HG03558 (cell line): ENCODE results near the gene RIPK4.
"Not testable (repeated sequence)": the region's sequence is repeated elsewhere in the genome, so short reads cannot be mapped to it uniquely, and the experiment has no call there.

ENCODE experiments used
- ATAC-seq: cut with Tn5 transposase; IDR thresholded peaks from one replicate; pipeline ENCODE4 v1.9.1; 2021; ENCODE audit warnings: moderate number of reproducible peaks; ENCODE audit not compliant: unreplicated experiment; ENCODE audit errors: extremely low read depth

Gene RIPK4

DNA sequence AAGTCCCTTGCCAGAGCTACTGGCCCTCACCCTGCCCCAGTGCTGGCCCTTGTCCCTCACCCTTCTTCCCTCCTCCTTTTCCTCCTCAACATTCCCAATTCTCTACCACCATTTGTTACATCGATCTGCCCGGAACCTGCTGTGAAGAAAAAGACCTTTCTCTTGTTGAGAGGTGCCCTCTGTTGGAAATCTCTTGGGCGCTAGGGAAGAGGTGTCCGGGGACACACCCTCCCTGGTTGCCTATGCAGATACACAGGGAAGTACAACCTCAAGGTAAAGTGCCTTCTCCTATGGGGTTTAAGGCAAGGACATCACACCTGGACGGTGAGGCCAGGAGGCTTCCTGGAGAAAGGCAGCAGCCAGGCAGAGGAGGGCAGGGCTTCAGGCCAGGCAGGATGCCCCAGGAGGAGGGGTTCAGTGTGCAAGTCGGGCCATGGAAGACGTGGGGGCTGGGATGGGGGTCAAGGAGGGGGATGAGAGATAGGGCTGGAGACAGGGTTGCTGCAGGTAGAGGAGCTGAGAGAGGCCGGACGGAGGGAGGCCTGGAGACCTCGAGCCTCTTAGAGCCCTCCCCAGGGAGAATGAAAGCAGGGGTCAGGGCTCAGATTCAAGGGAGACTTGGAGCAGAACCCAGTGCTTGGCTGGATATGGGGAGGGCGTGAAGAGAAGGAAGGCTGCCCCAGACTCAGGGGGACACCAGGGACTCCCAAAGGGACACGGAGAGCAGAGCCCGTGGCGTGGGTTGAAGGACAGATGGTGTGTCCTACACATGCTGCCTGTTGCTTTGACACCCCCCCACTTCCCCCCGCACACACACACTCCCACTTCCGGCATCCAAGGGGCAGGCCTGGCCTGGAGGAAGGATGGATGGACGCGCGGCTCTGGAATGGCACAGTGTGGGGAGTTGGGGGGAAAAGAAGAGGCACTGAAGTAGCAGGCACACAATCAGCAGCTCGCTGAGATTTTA, 44.5 kb downstream of the RIPK4 start:
- ATAC-seq: no peak

- ATAC-seq: no peak
Observed at GRCh38 chr21:41720250-41720649, 46.6 kb downstream of the RIPK4 start.

GRCh38 chr21:41719691-41720090, 47.2 kb downstream of the RIPK4 start:
- no peak for ATAC-seq

- no peak for ATAC-seq
Observed at GRCh38 chr21:41717573-41718330, 49.1 kb downstream of the RIPK4 start.

- ATAC-seq: no peak
Observed at GRCh38 chr21:41716751-41717150, 50.1 kb downstream of the RIPK4 start.

DNA sequence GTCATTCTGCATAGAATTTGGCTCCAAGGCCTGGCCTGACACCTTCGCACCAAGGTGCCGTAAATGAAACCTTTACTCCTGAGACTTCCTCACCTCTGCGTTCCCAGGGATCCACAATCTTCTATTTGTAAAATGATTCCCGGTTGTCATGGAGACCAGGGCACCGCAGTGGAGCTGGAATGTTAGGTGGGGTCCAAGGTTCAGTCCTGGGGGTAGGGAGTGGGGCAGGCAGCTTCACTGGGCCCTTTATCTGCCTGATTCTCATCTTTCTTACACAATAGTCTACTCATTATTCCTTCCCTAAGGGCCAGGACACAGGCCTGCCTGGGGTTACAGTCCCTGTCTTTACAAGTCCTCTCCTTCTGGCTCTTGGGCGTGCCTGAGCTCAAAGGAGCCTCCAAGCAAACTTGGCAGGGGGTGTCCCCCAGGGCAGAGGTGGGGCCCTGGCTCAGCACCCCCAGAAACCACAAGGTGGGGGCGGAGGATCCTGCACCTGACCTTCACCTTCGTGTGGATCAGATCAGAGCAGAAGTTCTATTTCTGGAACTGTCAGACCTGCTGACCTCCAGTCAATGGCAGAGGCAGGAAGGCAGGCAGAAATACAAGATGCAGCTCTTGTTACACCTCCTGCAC, 51.1 kb downstream of the RIPK4 start:
- no peak for ATAC-seq

GRCh38 chr21:41714299-41714865, 52.5 kb downstream of the RIPK4 start:
- ATAC-seq: not testable (repeated sequence)

GRCh38 chr21:41713495-41714281, 53.2 kb downstream of the RIPK4 start:
- no peak for ATAC-seq

DNA sequence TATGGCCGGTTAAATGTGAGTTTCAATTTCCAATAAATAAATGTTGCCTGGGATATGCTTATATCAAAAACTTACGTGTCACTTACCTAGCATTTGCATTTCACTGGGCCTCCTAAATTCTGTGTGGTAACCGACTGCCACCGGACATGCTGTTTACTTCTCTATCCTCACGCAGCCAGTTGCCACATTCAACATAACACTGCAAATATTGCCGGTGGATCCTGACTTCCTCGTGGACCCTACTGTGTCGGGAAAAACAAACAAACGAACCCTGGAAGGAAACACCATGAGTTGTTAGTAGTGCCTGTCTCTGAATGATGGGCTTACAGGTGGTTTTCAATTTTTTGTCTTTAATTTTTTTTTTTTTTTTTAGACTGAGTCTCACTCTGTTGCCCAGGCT, 54.1 kb downstream of the RIPK4 start:
- no peak for ATAC-seq

GRCh38 chr21:41712201-41712600, 54.7 kb downstream of the RIPK4 start:
- no peak for ATAC-seq

- no peak for ATAC-seq
Observed at GRCh38 chr21:41711416-41712007, 55.3 kb downstream of the RIPK4 start.

DNA sequence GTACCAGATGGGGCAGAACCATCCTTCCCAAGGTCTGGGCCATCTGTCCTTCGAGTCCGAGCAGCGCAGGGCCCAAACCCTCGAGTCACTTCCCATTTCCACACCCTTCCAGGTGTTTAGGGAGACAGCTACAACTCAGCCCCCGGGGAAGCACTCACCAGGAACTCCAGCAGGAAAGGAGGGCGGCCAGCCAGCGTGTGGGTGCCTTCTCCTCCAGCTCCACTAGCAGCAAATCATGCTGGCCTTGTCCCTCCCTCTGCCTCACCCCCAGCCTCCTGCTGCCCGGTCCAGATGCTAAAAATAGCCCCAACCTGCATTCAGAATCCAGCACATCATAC, 56.1 kb downstream of the RIPK4 start:
- no peak for ATAC-seq

DNA sequence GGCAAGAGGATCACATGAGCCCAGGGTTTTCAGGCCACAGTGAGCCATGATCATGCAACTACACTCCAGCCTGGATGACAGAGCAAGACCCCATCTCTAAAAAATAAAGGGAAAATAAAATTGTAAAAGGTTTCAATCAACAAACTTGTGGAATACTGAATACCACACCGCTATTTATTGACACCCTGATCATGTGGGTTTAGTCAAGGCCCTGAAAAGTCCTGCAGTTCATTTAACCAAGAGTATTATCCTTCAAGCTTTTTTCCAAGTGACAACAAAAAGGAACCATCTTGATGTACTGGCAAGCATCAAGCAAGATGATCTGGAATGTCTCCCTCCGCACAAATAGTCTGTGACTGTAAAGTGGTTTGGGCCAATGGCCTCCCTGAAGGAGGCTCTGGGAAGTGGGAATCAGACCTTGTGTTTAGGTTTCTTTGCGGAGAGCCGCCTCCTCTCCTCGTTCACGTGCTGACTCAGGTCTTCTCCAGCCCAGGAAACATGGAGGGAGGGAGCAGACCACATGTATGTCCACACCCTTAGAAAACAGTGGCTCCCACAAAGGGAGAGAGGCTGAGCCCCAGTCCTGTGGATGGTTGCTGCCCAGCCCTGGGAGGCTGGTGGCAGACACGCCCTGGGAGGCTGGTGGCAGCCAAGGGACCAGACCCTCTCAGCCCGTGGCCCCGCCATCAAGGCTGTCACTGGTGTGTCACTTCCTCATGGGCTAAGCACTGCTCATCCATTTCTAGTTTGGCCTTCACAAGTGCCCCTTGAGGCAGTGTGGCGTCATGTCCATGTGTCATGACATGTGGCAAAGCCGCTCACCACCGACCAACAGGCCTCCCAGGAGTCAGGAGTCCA, 56.7 kb downstream of the RIPK4 start:
- ATAC-seq: no peak

DNA sequence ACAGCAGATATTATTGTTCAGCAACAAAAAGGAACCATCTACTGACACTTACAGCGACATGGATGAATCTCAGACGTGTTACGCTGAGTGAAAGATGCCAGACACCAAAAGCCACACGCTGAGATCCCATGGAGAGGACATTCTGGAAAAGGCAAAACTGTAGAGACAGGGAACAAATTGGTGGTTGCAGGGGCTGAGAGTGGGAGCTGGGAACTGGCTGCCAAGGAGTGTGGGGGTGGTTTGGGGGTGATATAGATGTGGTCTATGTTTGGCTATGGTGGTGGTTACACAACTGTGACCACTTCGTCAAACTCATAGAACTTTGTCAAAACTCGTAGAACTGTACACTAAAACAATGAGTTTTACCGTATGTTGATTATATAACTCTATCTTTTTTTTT, 57.7 kb downstream of the RIPK4 start:
- no peak for ATAC-seq

GRCh38 chr21:41707960-41708330, 58.9 kb downstream of the RIPK4 start:
- ATAC-seq: no peak

GRCh38 chr21:41707231-41707959, 59.5 kb downstream of the RIPK4 start:
- ATAC-seq: no peak

GRCh38 chr21:41706678-41707077, 60.2 kb downstream of the RIPK4 start:
- ATAC-seq: no peak

GRCh38 chr21:41706263-41706639, 60.6 kb downstream of the RIPK4 start:
- ATAC-seq: no peak
